ENCODE data around the gene THTPA. TPM values are rescaled to one million over a fixed set of nuclear protein-coding genes. Genes with fewer than 3 reads are reported as not detected.
A peak's percentile ranks its signal among the peaks of the same experiment; 100 is the strongest.

Gene THTPA
- total and polyA plus RNA-seq, 2 of the 13 experiments (the other 11 are each of a cell fraction or from before 2014, with no cell fraction given), result 7.4 to 8.7 TPM

GRCh38 chr14:23588884-23589598 is 33.0 kb downstream of the THTPA start (continued):
- TF ChIP-seq, protein P1, sequence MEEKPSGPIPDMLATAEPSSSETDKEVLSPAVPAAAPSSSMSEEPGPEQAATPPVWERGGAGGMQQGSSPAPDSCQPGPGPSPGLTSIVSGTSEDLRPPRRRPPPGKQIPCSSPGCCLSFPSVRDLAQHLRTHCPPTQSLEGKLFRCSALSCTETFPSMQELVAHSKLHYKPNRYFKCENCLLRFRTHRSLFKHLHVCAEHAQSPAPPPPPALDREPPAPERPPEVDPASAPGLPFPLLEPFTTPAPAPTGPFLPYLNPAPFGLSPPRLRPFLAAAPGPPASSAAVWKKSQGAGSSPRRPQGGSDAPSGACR (CRISPR knock-in tag; IDR thresholded peaks at IDR 0.05), result peak; percentile 99; the same call in 1 of the 2 replicates
- TF ChIP-seq ZNF264 (CRISPR knock-in tag; IDR thresholded peaks at IDR 0.05) (peak; percentile 87), HOXD1 (CRISPR knock-in tag; IDR thresholded peaks at IDR 0.05) (peak; percentile 60; the same call in 1 of the 2 replicates), ZNF572 (CRISPR knock-in tag; IDR thresholded peaks at IDR 0.05) (0 out of 2 replicates have a peak, but pooled peaks have one; percentile 35), NR2F6 (IDR thresholded peaks at IDR 0.05) (peak; percentile 39; the same call in 1 of the 2 replicates), NR2F6 (CRISPR knock-in tag; IDR thresholded peaks at IDR 0.05) (peak; percentile 91), ZNF678 (CRISPR knock-in tag; IDR thresholded peaks at IDR 0.05) (peak; percentile 86), MIER2 (CRISPR knock-in tag; IDR thresholded peaks at IDR 0.05) (peak; percentile 90), ZNF543 (CRISPR knock-in tag; IDR thresholded peaks at IDR 0.05) (peak; percentile 97; the same call in 1 of the 2 replicates), MIXL1 (CRISPR knock-in tag; IDR thresholded peaks at IDR 0.05) (peak; percentile 99), ZFP41 (CRISPR knock-in tag; IDR thresholded peaks at IDR 0.05; ENCODE audit: borderline replicate concordance) (peak; percentile 71; the same call in 1 of the 2 replicates), ZNF10 (CRISPR knock-in tag; IDR thresholded peaks at IDR 0.05; ENCODE audit: borderline replicate concordance, low read depth) (no peak), ZNF737 (CRISPR knock-in tag; IDR thresholded peaks at IDR 0.05; ENCODE audit: borderline replicate concordance) (peak; percentile 92), HNF4A (CRISPR knock-in tag; IDR thresholded peaks at IDR 0.05) (peak; percentile 62), HMG20B (CRISPR knock-in tag; conservative IDR thresholded peaks at IDR 0.05) (no peak; the same call in 1 of the 2 replicates), SP2 (CRISPR knock-in tag; IDR thresholded peaks at IDR 0.05) (no peak), SPEN (CRISPR knock-in tag; IDR thresholded peaks at IDR 0.05; ENCODE audit: low read depth) (peak; percentile 97), ZFP90 (CRISPR knock-in tag; IDR thresholded peaks at IDR 0.05; ENCODE audit: borderline replicate concordance) (peak; percentile 94), DPF2 (CRISPR knock-in tag; IDR thresholded peaks at IDR 0.05; ENCODE audit: borderline replicate concordance, low read depth) (peak; percentile 82; the same call in 1 of the 2 replicates), PAWR (CRISPR knock-in tag; IDR thresholded peaks at IDR 0.05; ENCODE audit: borderline replicate concordance) (peak; percentile 90), EEA1 (CRISPR knock-in tag; IDR thresholded peaks at IDR 0.05; ENCODE audit: borderline replicate concordance) (peak; percentile 70; the same call in 1 of the 2 replicates), ZNF570 (CRISPR knock-in tag; IDR thresholded peaks at IDR 0.05; ENCODE audit: borderline replicate concordance) (no peak; the same call in 1 of the 2 replicates), TOE1 (CRISPR knock-in tag; IDR thresholded peaks at IDR 0.05) (peak; percentile 95; the same call in 1 of the 2 replicates), NR3C1 (CRISPR knock-in tag; IDR thresholded peaks at IDR 0.05) (no peak)
- TF ChIP-seq, protein P2, sequence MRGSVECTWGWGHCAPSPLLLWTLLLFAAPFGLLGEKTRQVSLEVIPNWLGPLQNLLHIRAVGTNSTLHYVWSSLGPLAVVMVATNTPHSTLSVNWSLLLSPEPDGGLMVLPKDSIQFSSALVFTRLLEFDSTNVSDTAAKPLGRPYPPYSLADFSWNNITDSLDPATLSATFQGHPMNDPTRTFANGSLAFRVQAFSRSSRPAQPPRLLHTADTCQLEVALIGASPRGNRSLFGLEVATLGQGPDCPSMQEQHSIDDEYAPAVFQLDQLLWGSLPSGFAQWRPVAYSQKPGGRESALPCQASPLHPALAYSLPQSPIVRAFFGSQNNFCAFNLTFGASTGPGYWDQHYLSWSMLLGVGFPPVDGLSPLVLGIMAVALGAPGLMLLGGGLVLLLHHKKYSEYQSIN (CRISPR knock-in tag; IDR thresholded peaks at IDR 0.05; ENCODE audit: borderline replicate concordance), result no peak
- TF ChIP-seq, protein P3, sequence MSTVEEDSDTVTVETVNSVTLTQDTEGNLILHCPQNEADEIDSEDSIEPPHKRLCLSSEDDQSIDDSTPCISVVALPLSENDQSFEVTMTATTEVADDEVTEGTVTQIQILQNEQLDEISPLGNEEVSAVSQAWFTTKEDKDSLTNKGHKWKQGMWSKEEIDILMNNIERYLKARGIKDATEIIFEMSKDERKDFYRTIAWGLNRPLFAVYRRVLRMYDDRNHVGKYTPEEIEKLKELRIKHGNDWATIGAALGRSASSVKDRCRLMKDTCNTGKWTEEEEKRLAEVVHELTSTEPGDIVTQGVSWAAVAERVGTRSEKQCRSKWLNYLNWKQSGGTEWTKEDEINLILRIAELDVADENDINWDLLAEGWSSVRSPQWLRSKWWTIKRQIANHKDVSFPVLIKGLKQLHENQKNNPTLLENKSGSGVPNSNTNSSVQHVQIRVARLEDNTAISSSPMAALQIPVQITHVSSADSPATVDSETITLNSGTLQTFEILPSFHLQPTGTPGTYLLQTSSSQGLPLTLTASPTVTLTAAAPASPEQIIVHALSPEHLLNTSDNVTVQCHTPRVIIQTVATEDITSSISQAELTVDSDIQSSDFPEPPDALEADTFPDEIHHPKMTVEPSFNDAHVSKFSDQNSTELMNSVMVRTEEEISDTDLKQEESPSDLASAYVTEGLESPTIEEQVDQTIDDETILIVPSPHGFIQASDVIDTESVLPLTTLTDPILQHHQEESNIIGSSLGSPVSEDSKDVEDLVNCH (CRISPR knock-in tag; IDR thresholded peaks at IDR 0.05), result peak; percentile 89; the same call in 1 of the 2 replicates

All from HepG2 (cell line).